Esophagus muscularis mucosa (tissue), 4 donors: ENCODE data around the gene CEACAM20. TPM values are rescaled to one million over a fixed set of nuclear protein-coding genes. Genes with fewer than 3 reads are reported as not detected.

ENCODE experiments used
- DNase-seq: peaks from one replicate; pipeline ENCODE4 v3.0.0-alpha.2; 2017; ENCODE audit errors: extremely low spot score
- H3K27ac ChIP-seq, 4 donors: fragments of 200-600 bp; sonication (generic); replicated peaks in 1 of 4; 1 replicate in 3 of 4; 2 replicates in 1 of 4; pipeline ENCODE4 v1.5.1; 2016 to 2019; ENCODE audit warnings: mild to moderate bottlenecking in 1 of 4
- H3K27me3 ChIP-seq, 4 donors: fragments of 200-600 bp; sonication (generic); one replicate each; pipeline versions ENCODE4 v1.5.1 to v1.6.0; 2016 to 2019
- H3K36me3 ChIP-seq, 4 donors: fragments of 200-600 bp; sonication (generic); one replicate each; pipeline ENCODE4 v1.5.1; 2016 to 2019
- H3K4me1 ChIP-seq, 4 donors: fragments of 200-600 bp; sonication (generic); one replicate each; pipeline ENCODE4 v1.5.1; 2016 to 2019
- H3K4me3 ChIP-seq, 4 donors: fragments of 200-600 bp; sonication (generic); 1 replicate in 2 of 4; 2 replicates in 2 of 4; pipeline ENCODE4 v1.5.1; 2016 to 2019; ENCODE audit warnings: mild to moderate bottlenecking in 4 of 4, moderate library complexity in 1 of 4
- H3K9me3 ChIP-seq, 4 donors: fragments of 200-600 bp; sonication (generic); 1 replicate in 3 of 4; 2 replicates in 1 of 4; pipeline ENCODE4 v1.5.1; 2016 to 2019
- CTCF ChIP-seq, 3 experiments: fragments of 200-600 bp in 2 of 3; fragments of 450-650 bp in 1 of 3; sonication (generic) in 2 of 3; IDR thresholded peaks; one replicate each; pipeline ENCODE4 v1.5.1; 2017 to 2019; ENCODE audit warnings: antibody characterized with exemption in 3 of 3, mild to moderate bottlenecking in 2 of 3, moderate library complexity in 1 of 3
- EP300 ChIP-seq: sonication (generic); formaldehyde crosslinking; IDR thresholded peaks from one replicate; pipeline ENCODE4 v1.6.1; 2017; ENCODE audit warnings: antibody characterized with exemption
- POLR2A ChIP-seq: fragments of 450-650 bp; IDR thresholded peaks from one replicate; pipeline ENCODE4 v1.6.1; 2017; ENCODE audit warnings: antibody characterized with exemption, moderate library complexity, mild to moderate bottlenecking, low read depth
- POLR2AphosphoS5 ChIP-seq, 2 donors: sonication (generic); formaldehyde crosslinking; IDR thresholded peaks; one replicate each; pipeline ENCODE4 v1.6.1; 2017; ENCODE audit warnings: antibody characterized with exemption in 2 of 2
- WGBS: methylation state at CpG from one replicate; pipeline ENCODE4 v1.1.5; 2018; 5-methylcytosine and 5-hydroxymethylcytosine counted together
- intact Hi-C: fragments of 100-400 bp; cut with DNase I; formaldehyde crosslinking; loops from one replicate; pipeline ENCODE4 v1.15.1; 2023
- total RNA-seq, 4 donors: library from RNA; depleted of rRNA; stranded (reverse); fragments of >200 nt; gene quantifications; one replicate each; pipeline versions ENCODE4 v1.1.0 to v1.2.1, GENCODE V29; 2016

Gene CEACAM20
- total RNA-seq, 4 donors from 2014 or later: not detected

- Histone ChIP-seq H3K27me3 (peaks cover 0 to 28% (median 0%) of the 10 kb centered on the region in 4 donors), H3K4me3 (no peak overlapping the region), H3K9me3 (peaks cover 0 to 2% (median 0%) of the 10 kb centered on the region in 4 donors), H3K27ac (no peak overlapping the region), H3K4me1 (no peaks in the 10 kb centered on the region), H3K36me3 (no peaks in the 10 kb centered on the region)
- intact Hi-C loops: no loop called here
- 40% methylated on average over 4 of the region's 4 CpGs for WGBS
- TF ChIP-seq POLR2A: no peak
- TF ChIP-seq POLR2AphosphoS5 (IDR thresholded peaks at IDR 0.05): no peak
- no peak for DNase-seq
Observed at GRCh38 chr19:44525721-44526430, 3.6 kb downstream of the CEACAM20 start.

GRCh38 chr19:44521370-44521769, 8.1 kb downstream of the CEACAM20 start:
- Histone ChIP-seq H3K4me3 (no peak overlapping the region), H3K9me3 (peaks cover 0 to 6% (median 0%) of the 10 kb centered on the region in 4 donors), H3K27ac (no peak overlapping the region), H3K4me1 (no peaks in the 10 kb centered on the region), H3K36me3 (no peaks in the 10 kb centered on the region), H3K27me3 (peaks cover 0 to 15% (median 0%) of the 10 kb centered on the region in 4 donors)
- no peak for DNase-seq
- TF ChIP-seq POLR2AphosphoS5 (IDR thresholded peaks at IDR 0.05) (no peak), EP300 (no peak), CTCF (IDR thresholded peaks at IDR 0.05) (no peak), POLR2A (no peak)
- intact Hi-C loops: no loop called here
- 94% methylated on average over 2 of the region's 2 CpGs for WGBS

GRCh38 chr19:44517146-44517545, 12.3 kb downstream of the CEACAM20 start:
- WGBS: 74% methylated on average over 7 of the region's 7 CpGs
- Histone ChIP-seq H3K36me3 (no peaks in the 10 kb centered on the region), H3K9me3 (peaks cover 0 to 4% (median 0%) of the 10 kb centered on the region in 4 donors), H3K4me3 (no peak overlapping the region), H3K4me1 (no peaks in the 10 kb centered on the region), H3K27ac (no peak overlapping the region), H3K27me3 (peaks cover 0 to 36% (median 0%) of the 10 kb centered on the region in 4 donors)
- DNase-seq: no peak
- intact Hi-C loops: no loop called here
- TF ChIP-seq CTCF (IDR thresholded peaks at IDR 0.05) (no peak), EP300 (no peak), POLR2A (no peak), POLR2AphosphoS5 (IDR thresholded peaks at IDR 0.05) (no peak)

- Histone ChIP-seq H3K27me3 (peaks cover 0 to 36% (median 0%) of the 10 kb centered on the region in 4 donors), H3K27ac (no peak overlapping the region), H3K36me3 (no peaks in the 10 kb centered on the region), H3K4me3 (no peak overlapping the region), H3K9me3 (peaks cover 0 to 4% (median 0%) of the 10 kb centered on the region in 4 donors), H3K4me1 (no peaks in the 10 kb centered on the region)
- DNase-seq: no peak
- no peak for TF ChIP-seq POLR2AphosphoS5 (IDR thresholded peaks at IDR 0.05)
- TF ChIP-seq EP300: no peak
- TF ChIP-seq POLR2A: no peak
- TF ChIP-seq CTCF (IDR thresholded peaks at IDR 0.05): no peak
- 100% methylated on average over 1 of the region's 1 CpG for WGBS
- intact Hi-C loops: no loop called here
Observed at GRCh38 chr19:44515907-44516306, 13.6 kb downstream of the CEACAM20 start.

GRCh38 chr19:44515031-44515430, 14.4 kb downstream of the CEACAM20 start:
- Histone ChIP-seq H3K27me3 (peaks cover 0 to 38% (median 0%) of the 10 kb centered on the region in 4 donors), H3K9me3 (peaks cover 0 to 4% (median 0%) of the 10 kb centered on the region in 4 donors), H3K27ac (no peak overlapping the region), H3K4me3 (no peak overlapping the region), H3K36me3 (no peaks in the 10 kb centered on the region), H3K4me1 (no peaks in the 10 kb centered on the region)
- no peak for TF ChIP-seq CTCF (IDR thresholded peaks at IDR 0.05)
- no peak for TF ChIP-seq POLR2A
- TF ChIP-seq POLR2AphosphoS5 (IDR thresholded peaks at IDR 0.05): no peak
- no peak for TF ChIP-seq EP300
- DNase-seq: no peak
- intact Hi-C loops: no loop called here
- 76% methylated on average over 3 of the region's 3 CpGs for WGBS
